Choroid plexus epithelial cell (primary cell): ENCODE data around the gene NQO2.
A peak's percentile ranks its signal among the peaks of the same experiment; 100 is the strongest.

ENCODE experiments used
- DNase-seq: peaks from one replicate; pipeline ENCODE4 v3.0.0-alpha.2; 2010; ENCODE audit warnings: low read depth
- H3K4me3 ChIP-seq: 2 replicates; pipeline ENCODE4 v1.5.1; 2011; ENCODE audit warnings: low read depth, mild to moderate bottlenecking, control low read depth, low read length, moderate library complexity
- CTCF ChIP-seq: conservative IDR thresholded peaks from 2 replicates; pipeline ENCODE4 v1.5.1; 2011; ENCODE audit warnings: low read depth, mild to moderate bottlenecking, control low read depth, inconsistent platforms, low read length, moderate library complexity

Gene NQO2

GRCh38 chr6:2976571-2977085 lies 23.1 kb upstream of the NQO2 start:
- H3K4me3 ChIP-seq, result no peak overlapping the region

GRCh38 chr6:2977290-2977689 lies 22.4 kb upstream of the NQO2 start:
- no peak for DNase-seq
- TF ChIP-seq CTCF, result no peak
- no peak overlapping the region for H3K4me3 ChIP-seq

More at GRCh38 chr6:2976571-2977085, 23.1 kb upstream of the NQO2 start:
- TF ChIP-seq CTCF, result no peak
- DNase-seq, result peak; percentile 53

- no peak overlapping the region for H3K4me3 ChIP-seq
- no peak for TF ChIP-seq CTCF
- DNase-seq, result no peak
Measured at GRCh38 chr6:2977799-2978590, 21.7 kb upstream of the NQO2 start.

- H3K4me3 ChIP-seq, result no peak overlapping the region
- no peak for TF ChIP-seq CTCF
- no peak for DNase-seq
Measured at GRCh38 chr6:2978923-2979322, 20.8 kb upstream of the NQO2 start.

GRCh38 chr6:2979819-2980464 lies 19.8 kb upstream of the NQO2 start:
- no peak for TF ChIP-seq CTCF
- no peak overlapping the region for H3K4me3 ChIP-seq
- no peak for DNase-seq

GRCh38 chr6:2980465-2980855 lies 19.2 kb upstream of the NQO2 start:
- no peak overlapping the region for H3K4me3 ChIP-seq
- DNase-seq, result no peak
- TF ChIP-seq CTCF, result no peak
